ENCODE results near the gene NAIF1.
"Not testable (repeated sequence)": the region's sequence is repeated elsewhere in the genome, so short reads cannot be mapped to it uniquely, and the experiment has no call there.

NAIF1 gene

GRCh38 chr9:128057724-128058409 is 9.3 kb downstream of the NAIF1 start:
- DNase-seq: no peak

- peak; percentile 16 for DNase-seq
These were observed 10.0 kb downstream of the NAIF1 start for GRCh38 chr9:128056887-128057723.

GRCh38 chr9:128056086-128056485 is 11.0 kb downstream of the NAIF1 start:
- no peak for DNase-seq

GRCh38 chr9:128055344-128056040 is 11.6 kb downstream of the NAIF1 start:
- no peak for DNase-seq

GRCh38 chr9:128054087-128054486 is 13.0 kb downstream of the NAIF1 start:
- DNase-seq: no peak

GRCh38 chr9:128053560-128053959 is 13.6 kb downstream of the NAIF1 start:
- DNase-seq: no peak

- DNase-seq: no peak
These were observed 15.0 kb downstream of the NAIF1 start for GRCh38 chr9:128051932-128052709.

GRCh38 chr9:128049843-128050242 is 17.3 kb downstream of the NAIF1 start:
- DNase-seq: no peak

GRCh38 chr9:128048663-128049062 is 18.5 kb downstream of the NAIF1 start:
- no peak for DNase-seq

- DNase-seq: no peak
These were observed 19.9 kb downstream of the NAIF1 start for GRCh38 chr9:128047231-128047630.

- peak; percentile 21 for DNase-seq
These were observed 21.3 kb downstream of the NAIF1 start for GRCh38 chr9:128045831-128046230.

GRCh38 chr9:128045409-128045808 is 21.7 kb downstream of the NAIF1 start:
- not testable (repeated sequence) for DNase-seq

GRCh38 chr9:128043467-128043868 is 23.7 kb downstream of the NAIF1 start:
- DNase-seq: no peak

GRCh38 chr9:128042043-128042442 is 25.1 kb downstream of the NAIF1 start:
- DNase-seq: no peak

GRCh38 chr9:128040783-128041182 is 26.3 kb downstream of the NAIF1 start:
- DNase-seq: not testable (repeated sequence)

GRCh38 chr9:128036522-128036921 is 30.6 kb downstream of the NAIF1 start:
- not testable (repeated sequence) for DNase-seq

GRCh38 chr9:128034821-128035652 is 32.1 kb downstream of the NAIF1 start:
- DNase-seq: peak; percentile 88

GRCh38 chr9:128033609-128034008 is 33.5 kb downstream of the NAIF1 start:
- DNase-seq: no peak

- no peak for DNase-seq
These were observed 39.4 kb downstream of the NAIF1 start for GRCh38 chr9:128027705-128028104.

GRCh38 chr9:128026773-128027541 is 40.2 kb downstream of the NAIF1 start:
- no peak for DNase-seq

GRCh38 chr9:128026255-128026772 is 40.8 kb downstream of the NAIF1 start:
- DNase-seq: no peak
